Keratinocyte (primary cell): ENCODE measurements around the gene VCL.

Experiments used
- CTCF ChIP-seq, 3 experiments: IDR thresholded peaks in 1 of 3; conservative IDR thresholded peaks in 1 of 3; optimal IDR thresholded peaks in 1 of 3; 2 replicates in 2 of 3; 3 replicates in 1 of 3; pipeline versions ENCODE3 to v1.5.1; 2011; ENCODE audit warnings: low read length in 3 of 3, mild to moderate bottlenecking in 3 of 3, moderate library complexity in 2 of 3, control low read depth in 1 of 3, inconsistent platforms in 1 of 3; ENCODE audit not compliant: insufficient read depth in 2 of 3; ENCODE audit errors: extremely low read depth in 1 of 3
- EZH2 ChIP-seq: IDR thresholded peaks from one replicate; pipeline ENCODE4 v1.6.1; 2012; ENCODE audit warnings: inconsistent platforms, mild to moderate bottlenecking, low read length, moderate library complexity

DNA sequence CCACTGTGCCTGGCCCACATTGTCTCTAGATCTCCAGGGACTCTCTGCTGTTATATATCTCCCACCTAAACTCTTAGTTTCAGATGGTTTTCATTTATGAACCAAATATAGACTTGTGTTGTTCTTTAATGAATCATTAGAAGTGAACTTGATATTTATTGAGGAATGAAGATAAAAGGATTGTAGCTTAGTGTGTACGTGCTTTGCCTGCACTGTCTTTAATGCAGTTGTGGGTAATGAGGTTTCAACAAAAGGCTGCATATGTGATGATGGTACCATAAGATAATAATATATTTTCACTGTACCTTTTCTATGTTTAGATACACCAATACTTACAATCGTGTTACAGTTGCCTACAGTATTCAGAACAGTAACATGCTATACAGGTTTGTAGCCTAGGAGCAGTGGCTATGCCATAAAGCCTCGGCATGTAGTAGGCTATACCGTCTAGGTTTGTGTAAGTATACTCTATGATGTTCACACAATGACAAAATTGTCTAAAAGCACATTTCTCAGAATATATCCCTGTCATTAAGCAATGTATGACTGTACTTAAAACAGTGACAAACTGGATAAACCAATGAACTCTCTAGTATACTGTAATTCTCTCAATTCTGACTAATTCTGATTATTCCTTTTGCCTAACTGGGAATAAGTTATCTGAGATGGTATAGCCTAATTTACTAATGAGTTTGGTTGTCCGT is 25.2 kb downstream of the VCL start:
- TF ChIP-seq CTCF (optimal IDR thresholded peaks at IDR 0.05 in 1 of 3, IDR thresholded peaks at IDR 0.05 in 1 of 3, conservative IDR thresholded peaks at IDR 0.05 in 1 of 3; ENCODE audit: extremely low read depth in 1 of 3, insufficient read depth in 2 of 3, low read length in 3 of 3) (no peak), EZH2 (no peak)
